HG02870 (cell line): ENCODE data around the gene HEPACAM.

Source experiments
- ATAC-seq: cut with Tn5 transposase; IDR thresholded peaks from one replicate; pipeline ENCODE4 v1.9.1; 2021; ENCODE audit warnings: mild to moderate bottlenecking, moderate library complexity; ENCODE audit not compliant: unreplicated experiment

Gene HEPACAM

GRCh38 chr11:124886978-124887666 is 48.7 kb downstream of the HEPACAM start:
- ATAC-seq, result no peak

- no peak for ATAC-seq
These were observed 49.4 kb downstream of the HEPACAM start for GRCh38 chr11:124886476-124886875.

DNA sequence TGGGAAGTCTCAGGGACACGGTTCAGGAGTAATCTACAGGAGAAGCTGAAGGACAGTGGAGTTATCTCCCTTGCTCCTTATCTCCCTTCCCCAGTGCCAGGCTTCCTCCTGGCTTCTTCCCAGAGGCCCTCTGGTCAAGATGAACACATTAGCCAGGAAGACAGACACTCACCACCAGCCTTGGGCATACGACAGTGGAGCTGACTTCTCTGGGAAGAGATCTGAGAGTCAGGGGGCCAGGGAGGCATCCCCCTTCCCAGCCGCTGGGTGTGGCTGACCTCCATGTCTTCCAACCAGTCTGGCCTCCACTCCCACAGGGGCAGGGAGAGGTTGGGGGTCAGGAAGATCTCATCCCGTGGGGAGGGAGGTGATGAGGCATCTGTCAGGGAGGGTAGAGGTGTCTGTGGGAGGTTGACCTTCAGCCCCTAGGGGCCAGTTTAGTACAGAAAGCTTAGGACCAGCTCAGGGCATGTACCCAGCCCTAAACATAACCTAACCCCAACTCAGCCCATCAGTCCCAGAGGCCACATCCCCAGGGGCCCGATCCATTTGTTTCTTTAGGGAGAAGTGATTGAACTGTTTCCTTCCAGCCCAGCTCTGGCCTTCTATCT is 50.9 kb downstream of the HEPACAM start:
- no peak for ATAC-seq

- no peak for ATAC-seq
These were observed 51.5 kb downstream of the HEPACAM start for GRCh38 chr11:124884340-124884739.

DNA sequence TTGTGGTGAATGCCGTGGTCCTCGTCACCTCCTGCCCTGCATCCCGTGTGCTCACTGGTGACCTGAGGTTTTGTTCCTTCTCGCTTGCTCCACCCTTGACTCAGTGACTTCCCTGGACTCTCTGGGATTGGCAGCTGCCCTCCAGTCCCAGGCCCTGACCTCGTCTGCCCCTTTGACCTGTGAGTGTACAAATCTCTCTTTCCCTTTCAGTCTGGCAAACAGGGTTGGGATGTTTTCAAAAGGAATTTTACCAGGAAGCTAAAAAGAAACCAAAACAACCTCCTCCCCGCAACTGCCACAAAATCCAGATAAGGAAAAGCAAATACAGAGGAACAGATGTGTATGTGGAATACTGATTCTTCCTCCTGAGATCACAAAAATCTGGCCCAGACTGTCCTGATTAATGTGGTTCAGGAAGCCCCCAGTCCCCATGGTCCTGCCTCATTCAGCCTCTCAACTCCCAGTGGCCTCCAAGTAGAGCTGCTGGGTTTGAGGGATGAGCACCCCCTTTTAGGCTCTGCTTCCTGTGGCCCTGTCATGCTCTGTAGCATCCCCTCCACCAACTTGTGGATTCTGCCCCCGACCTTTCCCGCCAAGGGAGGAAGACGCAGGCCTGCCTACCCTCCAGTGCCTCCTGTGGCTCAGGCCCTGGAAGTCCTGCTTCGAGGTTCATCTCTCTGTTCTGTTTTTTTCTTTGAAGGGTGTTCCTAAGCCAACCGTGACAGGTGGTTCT is 53.3 kb downstream of the HEPACAM start:
- ATAC-seq, result no peak

GRCh38 chr11:124880958-124881357 is 54.9 kb downstream of the HEPACAM start:
- ATAC-seq, result no peak

DNA sequence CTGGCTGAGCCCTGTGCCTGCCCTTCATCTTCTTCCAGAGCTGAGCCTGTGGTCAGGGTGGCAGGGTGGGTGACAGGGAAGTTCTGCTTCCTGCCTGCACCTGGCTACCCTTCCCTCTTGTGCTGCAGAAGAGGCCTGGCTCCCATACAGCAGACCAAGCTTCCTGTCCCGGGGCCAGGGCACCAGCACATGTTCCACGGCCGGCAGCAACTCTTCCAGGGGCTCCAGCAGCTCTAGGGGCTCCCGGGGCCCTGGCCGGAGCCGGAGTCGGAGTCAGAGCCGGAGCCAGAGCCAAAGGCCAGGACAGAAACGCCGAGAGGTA is 55.6 kb downstream of the HEPACAM start:
- no peak for ATAC-seq

- ATAC-seq, result no peak
These were observed 56.2 kb downstream of the HEPACAM start for GRCh38 chr11:124879493-124880289.

GRCh38 chr11:124878759-124879492 is 56.9 kb downstream of the HEPACAM start:
- no peak for ATAC-seq

- no peak for ATAC-seq
These were observed 57.7 kb downstream of the HEPACAM start for GRCh38 chr11:124877910-124878758.

- ATAC-seq, result no peak
These were observed 58.3 kb downstream of the HEPACAM start for GRCh38 chr11:124877631-124877909.

DNA sequence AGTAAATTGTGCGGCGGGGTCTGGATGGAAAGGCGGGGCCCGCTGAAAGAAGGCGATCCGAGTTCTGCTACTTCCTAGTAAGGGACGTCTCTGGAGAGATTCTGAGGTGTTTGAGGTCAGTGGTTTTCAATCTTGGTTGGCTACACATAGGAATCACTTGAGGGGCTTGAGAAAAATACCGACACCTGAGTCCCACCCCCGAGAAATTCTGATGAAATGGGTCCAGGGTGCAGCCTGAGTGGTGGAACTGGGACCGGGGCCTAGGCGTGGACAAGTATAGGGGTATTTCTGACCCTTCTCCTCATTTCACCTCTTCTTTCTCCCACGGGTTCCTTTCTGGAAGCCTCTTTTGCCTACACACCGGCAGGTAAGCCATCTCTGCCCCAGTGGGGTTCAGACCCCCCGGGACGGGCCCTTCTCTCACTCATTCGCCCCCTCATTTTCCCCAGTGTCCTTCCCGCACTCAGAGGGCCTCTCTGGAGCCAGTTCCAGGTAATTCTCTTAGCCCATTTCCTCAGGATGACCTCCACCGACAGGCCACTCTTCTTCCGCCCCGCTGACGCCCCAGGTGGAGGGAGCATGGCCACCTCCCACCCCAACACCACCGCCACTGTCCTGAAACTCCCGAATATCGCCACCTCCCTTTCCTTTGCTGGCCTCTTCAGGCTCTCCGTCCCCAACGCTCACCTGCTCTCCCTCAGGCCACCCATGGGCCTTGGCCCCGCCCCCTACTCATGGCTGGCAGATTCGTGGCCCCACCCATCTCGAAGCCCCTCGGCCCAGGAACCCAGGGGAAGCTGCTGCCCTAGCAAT is 58.8 kb downstream of the HEPACAM start:
- ATAC-seq, result no peak

DNA sequence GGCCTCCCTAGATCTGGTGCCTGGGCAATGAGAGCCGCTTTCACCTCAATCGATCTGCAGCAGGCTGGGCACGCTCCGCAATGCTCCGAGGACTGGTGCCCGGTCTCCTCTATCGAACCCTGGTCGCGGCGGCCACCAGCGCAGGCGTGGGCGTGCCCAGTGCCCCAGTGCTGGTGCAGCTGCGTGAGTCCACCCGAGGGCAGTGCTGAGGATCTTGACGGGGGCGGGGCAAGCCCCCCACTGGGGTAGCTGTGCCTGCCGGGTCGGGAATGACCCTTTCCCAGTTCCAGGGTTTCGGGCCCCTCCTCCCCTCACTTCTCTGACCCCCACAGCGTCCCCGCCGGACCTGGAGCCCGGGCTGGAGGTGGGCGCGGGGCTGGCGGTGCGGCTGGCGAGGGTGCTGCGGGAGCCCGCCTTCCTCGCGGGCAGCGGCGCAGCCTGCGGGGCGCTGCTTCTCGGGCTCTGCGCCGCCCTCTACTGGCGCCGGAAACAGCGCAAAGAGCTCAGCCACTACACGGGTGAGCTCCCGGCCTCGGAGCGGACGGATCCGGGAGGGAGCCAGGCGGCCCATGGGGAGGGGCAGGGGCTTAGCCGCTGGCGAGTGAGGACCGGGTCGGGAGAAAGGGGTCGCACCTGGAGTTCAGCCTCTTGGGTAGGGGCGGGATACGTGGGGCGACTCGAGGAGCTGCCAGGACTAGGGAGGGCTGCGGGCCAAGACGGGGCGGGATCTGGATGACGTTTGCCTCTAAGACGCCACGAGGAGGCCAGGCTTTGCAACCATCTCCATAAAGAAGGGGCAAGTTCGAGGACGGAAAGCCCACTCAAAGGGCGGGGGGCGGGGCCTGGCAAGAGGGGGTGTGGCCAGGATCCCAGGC is 59.7 kb downstream of the HEPACAM start:
- ATAC-seq, result peak; percentile 88

- ATAC-seq, result no peak
These were observed 60.4 kb downstream of the HEPACAM start for GRCh38 chr11:124875401-124875800.

DNA sequence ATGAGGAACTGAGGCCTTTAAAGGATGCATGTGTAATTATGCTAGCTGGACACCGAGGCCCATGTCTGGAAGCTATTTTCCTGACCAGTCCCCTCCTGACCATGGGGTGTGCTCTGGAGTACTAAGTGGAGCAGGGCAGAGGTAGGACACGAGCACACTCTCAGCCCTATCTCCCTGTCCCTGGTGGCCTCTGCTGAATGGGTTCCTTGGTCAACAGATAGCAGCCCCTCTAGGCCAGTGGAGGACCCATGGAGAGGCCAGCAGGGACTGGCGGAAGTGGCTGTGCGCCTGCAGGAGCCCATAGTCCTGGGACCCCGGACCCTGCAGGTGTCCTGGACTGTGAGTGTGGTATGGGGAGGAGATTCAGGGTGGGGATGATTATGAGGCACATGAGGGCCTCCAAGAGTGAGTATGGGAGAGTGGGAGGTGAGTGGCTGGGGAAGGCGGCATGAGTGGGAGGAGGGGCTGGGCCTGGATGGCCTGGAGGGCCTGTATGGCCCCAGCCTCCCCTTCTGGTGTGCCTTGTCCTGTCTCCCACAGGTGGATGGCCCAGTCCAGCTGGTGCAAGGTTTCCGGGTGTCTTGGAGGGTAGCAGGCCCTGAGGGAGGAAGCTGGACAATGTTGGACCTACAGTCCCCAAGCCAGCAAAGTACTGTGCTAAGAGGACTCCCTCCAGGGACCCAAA is 61.1 kb downstream of the HEPACAM start:
- no peak for ATAC-seq

DNA sequence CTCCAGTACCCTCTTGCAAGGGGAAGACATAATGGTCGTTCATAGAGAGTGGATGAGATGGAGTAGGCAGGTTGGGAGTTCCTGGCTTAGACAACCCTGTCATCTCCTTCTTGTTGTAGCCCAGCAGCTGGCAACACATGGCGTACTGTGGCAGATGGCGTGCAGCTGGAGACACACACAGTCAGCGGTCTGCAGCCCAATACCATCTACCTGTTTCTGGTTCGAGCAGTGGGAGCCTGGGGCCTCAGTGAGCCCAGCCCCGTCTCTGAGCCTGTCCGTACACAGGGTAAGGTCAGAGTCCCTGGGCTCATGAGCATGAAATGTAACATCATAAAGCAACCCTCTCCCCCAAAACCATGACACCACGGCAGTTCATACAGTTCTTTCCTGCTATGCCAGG is 61.9 kb downstream of the HEPACAM start:
- no peak for ATAC-seq

DNA sequence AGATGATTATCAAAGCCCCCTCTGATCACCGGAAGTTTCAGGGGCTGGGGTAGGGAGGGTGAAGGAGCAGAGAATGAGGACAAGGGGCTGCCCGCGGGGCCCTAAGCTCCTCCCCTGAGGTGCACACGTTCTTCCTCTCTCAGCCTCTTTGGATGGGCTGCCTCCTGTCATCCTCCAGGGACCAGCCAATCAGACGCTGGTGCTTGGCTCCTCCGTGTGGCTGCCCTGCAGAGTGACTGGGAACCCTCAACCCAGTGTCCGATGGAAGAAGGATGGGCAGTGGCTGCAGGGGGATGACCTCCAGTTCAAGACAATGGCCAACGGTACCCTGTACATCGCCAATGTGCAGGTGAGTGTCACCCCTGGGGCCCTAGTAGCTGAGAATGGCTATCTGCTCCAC is 63.1 kb downstream of the HEPACAM start:
- ATAC-seq, result no peak

DNA sequence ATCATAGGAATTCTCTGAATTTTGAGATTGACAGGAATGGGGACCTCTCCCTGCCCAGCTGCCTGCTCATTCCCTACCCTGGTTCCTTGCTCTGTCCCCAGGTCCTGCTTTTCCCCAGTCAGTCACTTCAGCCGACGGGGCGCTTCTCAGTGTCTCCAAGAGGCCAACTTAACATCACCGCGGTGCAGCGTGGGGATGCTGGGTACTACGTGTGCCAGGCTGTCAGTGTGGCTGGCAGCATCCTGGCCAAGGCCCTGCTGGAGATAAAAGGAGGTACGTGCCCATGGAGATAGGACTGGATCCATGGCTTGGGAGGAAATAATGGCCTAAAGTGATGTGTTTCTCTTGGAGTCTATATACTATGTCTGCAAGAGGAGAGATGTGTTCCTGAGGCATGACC is 63.6 kb downstream of the HEPACAM start:
- no peak for ATAC-seq
